Activated B cell treated with CpG ODN at 0.5 μM for 24 hours (primary cell): ENCODE measurements around the gene BANF1. TPM values are rescaled to one million over a fixed set of nuclear protein-coding genes. Genes with fewer than 3 reads are reported as not detected.
"Not testable (repeated sequence)": the region's sequence is repeated elsewhere in the genome, so short reads cannot be mapped to it uniquely, and the experiment has no call there.

Source experiments
- ATAC-seq: fragments of 200-7000 bp; cut with Tn5 transposase; one replicate; pipeline ENCODE4 v1.10.0; 2021; ENCODE audit warnings: low read depth, mild to moderate bottlenecking, moderate library complexity
- CTCF ChIA-PET: fragments of 350-600 bp; sonication (Branson Sonifier 250); formaldehyde crosslinking; loops from one replicate; lab custom pipeline; 2021; ENCODE audit warnings: antibody characterized with exemption; lab: Charles Lee
- POLR2A ChIA-PET: fragments of 350-600 bp; sonication (Branson Sonifier 250); formaldehyde crosslinking; loops from one replicate; lab custom pipeline; 2021; ENCODE audit warnings: antibody characterized with exemption; lab: Charles Lee
- DNase-seq: peaks from one replicate; pipeline ENCODE4 v3.0.0; 2022
- H3K27ac Mint-ChIP-seq: one replicate; pipeline ENCODE4 v1.8.0; 2020; ENCODE audit warnings: mixed read lengths
- H3K27me3 Mint-ChIP-seq: one replicate; pipeline ENCODE4 v1.8.0; 2021; ENCODE audit warnings: mixed read lengths
- H3K36me3 Mint-ChIP-seq: one replicate; pipeline ENCODE4 v1.8.0; 2021; ENCODE audit warnings: low read depth, mixed read lengths
- H3K4me1 Mint-ChIP-seq: one replicate; pipeline ENCODE4 v1.8.0; 2021; ENCODE audit warnings: mixed read lengths
- H3K4me3 Mint-ChIP-seq: one replicate; pipeline ENCODE4 v1.8.0; 2020; ENCODE audit warnings: mild to moderate bottlenecking, mixed read lengths
- H3K9me3 Mint-ChIP-seq: one replicate; pipeline ENCODE4 v1.8.0; 2020; ENCODE audit warnings: mixed read lengths
- CTCF ChIP-seq: fragments of 200-600 bp; IDR thresholded peaks from one replicate; pipeline ENCODE4 v1.8.0; 2022; ENCODE audit warnings: antibody characterized with exemption, mild to moderate bottlenecking
- intact Hi-C: fragments of 100-400 bp; cut with micrococcal nuclease; formaldehyde crosslinking; loops from one replicate; pipeline ENCODE4 v1.15.1; 2024
- total RNA-seq: library from RNA; stranded (reverse); gene quantifications from 2 replicates; pipeline ENCODE4 v1.2.3, GENCODE V29; 2022

BANF1 gene
- total RNA-seq, 1 donor from 2014 or later, result 228 TPM

DNA sequence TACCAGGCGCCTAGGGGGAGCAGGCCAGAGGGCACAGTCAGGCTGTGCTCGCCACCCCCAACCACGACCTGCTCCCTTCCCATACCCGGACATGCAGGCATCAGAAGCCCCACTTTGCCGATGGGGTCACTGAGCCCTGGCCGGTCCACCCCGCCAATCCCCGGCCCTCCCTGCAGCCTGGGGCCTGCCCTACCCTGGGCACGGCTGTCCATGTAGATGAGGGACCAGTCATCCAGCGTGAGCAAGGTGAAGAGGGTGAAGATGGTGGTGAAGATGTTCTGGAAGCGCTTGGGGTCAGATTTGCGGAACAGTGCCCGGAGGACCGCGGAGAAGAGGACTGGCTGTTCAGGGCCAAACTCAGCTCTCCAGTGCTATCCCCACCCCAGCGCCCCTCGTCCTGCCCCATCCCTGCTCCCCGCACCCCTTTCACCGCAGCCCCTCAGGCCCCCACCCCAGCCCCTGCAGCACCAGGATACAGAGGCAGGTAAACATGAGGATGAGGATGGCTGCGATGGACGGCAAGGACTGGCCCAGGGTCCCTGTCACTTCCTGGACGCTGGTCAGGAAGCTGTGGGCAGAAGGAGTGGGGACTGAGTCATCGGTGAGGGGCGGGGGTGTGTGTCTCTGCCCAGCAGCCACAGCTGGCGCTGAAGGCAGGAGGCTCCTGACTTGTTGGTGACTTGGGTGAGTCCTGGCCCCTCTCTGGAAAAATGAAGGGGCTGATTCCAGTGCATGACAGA lies 18.5 kb downstream of the BANF1 start:
- DNase-seq (no peak), ATAC-seq (no peak)
- Mint-ChIP-seq H3K4me1 (peaks cover 4% of the 10 kb centered on the region), H3K4me3 (no peak overlapping the region), H3K36me3 (no peaks in the 10 kb centered on the region), H3K9me3 (no peaks in the 10 kb centered on the region), H3K27me3 (peaks cover 8% of the 10 kb centered on the region), H3K27ac (no peak overlapping the region)
- intact Hi-C loops, result no loop called here
- ChIA-PET POLR2A (no interaction called here), CTCF (no interaction called here)
- no peak for TF ChIP-seq CTCF

DNA sequence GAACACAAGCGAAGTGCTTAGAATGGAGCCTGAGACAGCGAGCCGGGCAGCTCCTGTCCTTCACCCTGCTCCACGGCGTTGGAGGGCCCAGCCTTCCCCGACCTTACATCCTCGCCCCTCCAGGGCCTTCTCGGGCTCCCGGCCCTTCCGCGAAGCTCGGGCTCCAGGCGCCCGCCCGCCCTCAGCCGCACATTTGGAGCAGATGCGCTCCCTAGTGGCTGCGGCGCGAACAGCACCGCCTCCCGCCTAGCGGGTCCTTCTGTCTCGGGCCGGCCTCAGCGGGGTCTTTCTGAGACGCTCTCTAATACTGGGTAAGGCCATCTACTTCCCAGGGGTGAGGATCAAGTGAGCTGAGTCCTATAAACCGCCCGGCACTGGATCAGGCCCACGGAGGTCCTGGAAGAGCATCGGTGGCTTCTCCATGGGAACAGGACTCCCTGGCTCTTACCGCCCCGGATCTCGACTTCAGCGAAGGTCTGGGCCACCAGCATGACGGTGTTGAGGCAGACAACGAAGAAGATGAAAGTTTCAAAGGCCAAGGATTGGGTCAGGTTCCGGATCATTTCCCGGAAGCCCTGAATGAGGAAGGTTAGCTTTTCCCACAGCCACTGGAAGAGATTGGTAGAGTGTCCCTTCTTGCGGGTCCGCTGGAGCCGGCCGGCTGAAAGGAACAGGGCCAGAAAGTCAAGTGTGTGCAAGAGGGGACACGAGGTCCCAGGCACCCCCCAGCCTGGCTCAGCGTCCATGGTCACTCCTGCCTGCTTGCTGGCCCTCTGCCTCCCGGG lies 20.3 kb downstream of the BANF1 start:
- Mint-ChIP-seq H3K4me1 (peaks cover 4% of the 10 kb centered on the region), H3K27me3 (peaks cover 8% of the 10 kb centered on the region), H3K9me3 (no peaks in the 10 kb centered on the region), H3K4me3 (peak overlapping the region; percentile 24), H3K27ac (no peak overlapping the region), H3K36me3 (no peaks in the 10 kb centered on the region)
- TF ChIP-seq CTCF, result peak; percentile 25
- DNase-seq (peak; percentile 82), ATAC-seq (peak; percentile 98)
- intact Hi-C loops, result loop anchor here (1.0 to 2.0 kb wide), 4 partner anchors 15 to 112 kb away; partner anchors contain the start of genes BANF1 and EIF1AD
- POLR2A ChIA-PET, result interaction anchor here (0.6 to 1.4 kb wide), 7 partner anchors 9 to 841 kb away, joined by 3 to 20 read pairs (median 5); partner anchors contain the start of genes BANF1, CAPN1, EIF1AD and SF3B2
- CTCF ChIA-PET, result interaction anchor here (0.6 to 2.2 kb wide), 19 partner anchors 9 to 302 kb away, joined by 3 to 14 read pairs (median 4); partner anchors contain the start of genes BANF1, CCDC85B, EIF1AD and FIBP

DNA sequence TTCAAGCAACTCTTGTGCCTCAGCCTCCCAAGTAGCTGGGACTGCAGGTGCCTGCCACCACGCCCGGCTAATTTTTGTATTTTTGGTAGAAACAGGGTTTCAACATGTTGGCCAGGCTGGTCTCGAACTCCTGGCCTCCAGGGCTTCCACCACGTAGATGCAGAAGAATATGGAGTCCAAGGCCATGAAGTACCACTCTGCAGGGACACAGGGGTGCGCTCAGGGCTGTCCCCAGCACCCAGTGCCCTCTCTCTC lies 20.8 kb downstream of the BANF1 start:
- not testable (repeated sequence) for DNase-seq, H3K36me3 Mint-ChIP-seq, ATAC-seq, H3K9me3 Mint-ChIP-seq, H3K27ac Mint-ChIP-seq, H3K27me3 Mint-ChIP-seq, H3K4me3 Mint-ChIP-seq, H3K4me1 Mint-ChIP-seq
- intact Hi-C loops, result loop anchor here (2.0 kb wide), 2 partner anchors 20 to 34 kb away; partner anchors contain the start of genes BANF1 and EIF1AD
- POLR2A ChIA-PET, result interaction anchor here (0.6 to 1.0 kb wide), 4 partner anchors 17 to 349 kb away, joined by 3 to 20 read pairs (median 4); partner anchors contain the start of gene SF3B2
- CTCF ChIA-PET, result interaction anchor here (1.2 to 2.2 kb wide), 11 partner anchors 9 to 244 kb away, joined by 3 to 14 read pairs (median 6); partner anchors contain the start of genes BANF1, CCDC85B and EIF1AD

DNA sequence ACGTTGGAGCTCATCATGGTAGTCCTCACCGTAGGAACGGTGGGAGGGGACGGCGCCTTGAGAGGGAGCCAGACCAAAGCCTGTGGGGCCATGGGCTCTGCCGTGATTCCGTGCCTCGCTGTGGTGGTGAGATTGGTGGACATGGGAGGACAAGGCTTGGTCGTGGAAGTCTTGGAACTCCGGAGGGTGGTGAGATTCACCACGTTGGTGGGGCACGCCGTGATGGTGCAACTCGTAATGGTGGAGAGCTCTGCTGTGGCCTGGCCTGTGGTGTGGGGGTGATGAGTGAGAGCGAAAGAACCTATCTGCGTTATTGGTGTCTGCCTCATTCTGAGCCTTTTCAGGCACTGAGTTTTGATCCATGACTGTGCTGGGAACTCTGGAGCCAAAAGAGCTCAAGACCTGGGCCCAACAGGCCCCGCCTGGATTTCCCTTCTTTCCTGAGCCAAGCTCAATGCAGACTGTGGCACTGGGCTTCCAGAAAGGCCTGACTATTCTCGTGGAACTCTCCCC lies 23.8 kb downstream of the BANF1 start, which contains the start of gene CATSPER1:
Gene CATSPER1, minus strand, starts transcription at position 463 of the 513 bp plus-strand sequence. Its CDS starts 100 bp downstream, at position 363.
- H3K4me3 Mint-ChIP-seq, result no peak within 1 kb of the TSS
- DNase-seq (no peak), ATAC-seq (no peak)
- POLR2A ChIA-PET, result no interaction called here
- no peaks in the 10 kb centered on the region for H3K9me3 Mint-ChIP-seq
- TF ChIP-seq CTCF, result no peak
- H3K4me1 Mint-ChIP-seq, result peaks cover 4% of the 10 kb centered on the region
- H3K27ac Mint-ChIP-seq, result no peak within 1 kb of the TSS
- intact Hi-C loops, result no loop called here
- H3K27me3 Mint-ChIP-seq, result peaks cover 8% of the 10 kb centered on the region
- H3K36me3 Mint-ChIP-seq, result no peaks in the 10 kb centered on the region
- CTCF ChIA-PET, result no interaction called here

GRCh38 chr11:66032957-66033735 lies 30.8 kb downstream of the BANF1 start:
- CTCF ChIA-PET, result interaction anchor here (0.6 kb wide), 1 partner anchor 12 kb away, joined by 4 read pairs; no protein-coding TSS in a partner anchor
- Mint-ChIP-seq H3K27me3 (peaks cover 10% of the 10 kb centered on the region), H3K4me1 (no peaks in the 10 kb centered on the region), H3K36me3 (no peaks in the 10 kb centered on the region), H3K9me3 (no peaks in the 10 kb centered on the region), H3K27ac (no peak overlapping the region), H3K4me3 (no peak overlapping the region)
- POLR2A ChIA-PET, result interaction anchor here (0.7 kb wide), 1 partner anchor 82 kb away, joined by 3 read pairs; no protein-coding TSS in a partner anchor
- TF ChIP-seq CTCF, result no peak
- intact Hi-C loops, result no loop called here
- no peak for DNase-seq
- no peak for ATAC-seq
